ENCODE data around the gene RERE.
"Not testable (repeated sequence)": the region's sequence is repeated elsewhere in the genome, so short reads cannot be mapped to it uniquely, and the experiment has no call there.

Gene RERE

DNA sequence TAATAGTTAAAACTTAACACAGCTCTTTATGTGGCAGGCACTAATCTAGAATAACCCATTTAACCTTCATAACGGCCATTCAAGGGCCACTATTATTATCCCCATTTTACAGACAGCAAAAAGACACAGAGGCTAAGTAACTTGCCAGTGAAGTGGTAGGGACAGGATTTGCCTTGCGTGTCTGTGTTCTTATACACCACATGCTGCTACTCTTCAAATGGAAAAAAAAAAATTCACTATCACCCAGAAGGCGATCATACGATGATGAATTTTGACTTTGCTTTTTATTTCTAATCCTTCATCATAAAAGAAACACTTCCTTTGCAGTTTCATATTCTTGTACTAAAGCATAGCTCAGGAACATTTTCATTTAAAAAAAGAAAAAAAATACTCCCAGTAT is 65.5 kb downstream of the RERE start:
- DNase-seq, result no peak

DNA sequence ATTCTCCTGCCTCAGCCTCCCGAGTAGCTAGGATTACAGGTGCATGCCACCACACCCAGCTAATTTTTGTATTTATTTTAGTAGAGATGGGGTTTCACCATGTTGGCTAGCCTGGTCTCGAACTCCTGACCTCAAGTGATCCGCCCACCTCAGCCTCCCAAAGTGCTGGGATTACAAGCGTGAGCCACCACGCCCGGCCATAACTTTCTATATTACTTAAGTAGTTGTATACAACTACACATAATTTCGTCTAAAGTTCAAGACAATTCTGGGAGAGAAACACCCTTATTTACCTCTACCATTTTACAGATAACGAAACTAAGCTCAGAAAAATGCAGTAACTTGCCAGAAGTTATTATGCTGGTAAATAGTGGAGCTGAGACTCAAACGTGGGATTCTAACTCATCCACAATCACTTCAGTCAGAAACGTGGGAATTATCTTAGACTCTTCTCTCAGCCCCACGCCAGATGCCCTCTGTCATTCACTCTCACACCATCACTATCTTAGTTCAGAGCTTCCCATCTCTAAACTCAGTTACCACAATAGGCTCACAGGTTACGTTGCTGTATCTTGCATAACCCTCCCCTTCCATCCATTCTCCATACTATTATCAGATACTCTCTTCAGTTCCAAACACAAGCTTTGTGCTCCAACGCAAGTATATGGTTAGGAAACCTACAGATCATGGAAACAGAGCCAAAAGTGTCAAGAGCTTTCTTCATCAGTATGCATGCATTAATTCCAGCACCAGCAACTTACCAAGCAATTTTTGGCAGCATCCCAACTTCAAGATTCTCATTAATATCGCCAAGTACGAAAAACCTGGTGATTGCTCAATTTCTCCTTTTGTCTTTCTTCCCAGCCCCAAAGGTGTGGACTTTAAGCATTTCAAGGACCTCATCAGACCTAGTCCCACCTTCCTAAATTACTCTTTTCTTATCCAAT is 69.3 kb downstream of the RERE start:
- no peak for DNase-seq

DNA sequence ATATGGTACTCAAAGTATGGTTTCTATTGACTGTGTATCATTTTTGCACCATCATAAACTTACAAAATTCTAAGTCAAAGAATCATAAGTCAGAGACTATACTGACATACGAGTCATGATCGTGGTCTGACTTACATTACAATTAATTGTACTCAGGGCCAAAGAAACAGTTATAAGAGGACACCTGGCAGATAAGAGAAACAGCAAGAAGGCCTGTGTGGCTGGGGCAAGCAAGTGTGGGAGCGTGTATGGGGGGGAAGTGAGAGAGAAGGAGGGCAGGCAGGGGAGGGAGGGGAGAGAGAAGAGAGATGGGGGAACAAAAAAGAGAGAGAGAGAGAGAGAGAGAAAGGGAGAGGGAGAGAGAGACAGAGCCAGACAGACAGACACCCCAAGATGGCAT is 70.9 kb downstream of the RERE start:
- no peak for DNase-seq

DNA sequence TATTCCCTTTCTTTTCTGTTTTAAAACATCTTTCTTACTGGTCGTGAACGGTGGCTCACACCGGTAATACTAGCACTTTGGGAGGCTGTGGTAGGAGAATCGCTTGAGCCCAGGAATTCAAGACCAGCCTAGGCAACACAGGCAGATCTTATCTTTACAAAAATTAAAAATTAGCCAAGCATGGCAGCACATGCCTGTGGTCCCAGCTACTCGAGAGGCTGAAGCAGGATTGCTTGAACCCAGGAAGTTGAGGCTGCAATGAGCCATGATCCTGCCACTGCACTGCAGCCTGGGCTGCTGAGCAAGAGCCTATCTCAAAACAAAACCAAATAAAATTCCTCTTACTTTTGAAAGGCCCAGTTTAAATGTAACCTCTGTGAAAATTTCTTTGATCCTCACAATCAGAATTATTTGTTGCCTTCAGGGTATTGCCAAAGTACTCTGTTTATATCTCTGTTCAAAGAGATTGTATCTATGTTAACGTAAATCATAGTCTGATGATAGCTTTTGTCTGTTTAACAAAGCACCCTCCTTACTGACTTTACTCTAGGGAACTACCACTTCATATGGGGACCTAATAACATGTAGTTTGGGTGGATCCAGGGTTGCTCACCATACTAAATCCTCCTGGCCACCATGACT is 71.6 kb downstream of the RERE start:
- DNase-seq, result no peak

DNA sequence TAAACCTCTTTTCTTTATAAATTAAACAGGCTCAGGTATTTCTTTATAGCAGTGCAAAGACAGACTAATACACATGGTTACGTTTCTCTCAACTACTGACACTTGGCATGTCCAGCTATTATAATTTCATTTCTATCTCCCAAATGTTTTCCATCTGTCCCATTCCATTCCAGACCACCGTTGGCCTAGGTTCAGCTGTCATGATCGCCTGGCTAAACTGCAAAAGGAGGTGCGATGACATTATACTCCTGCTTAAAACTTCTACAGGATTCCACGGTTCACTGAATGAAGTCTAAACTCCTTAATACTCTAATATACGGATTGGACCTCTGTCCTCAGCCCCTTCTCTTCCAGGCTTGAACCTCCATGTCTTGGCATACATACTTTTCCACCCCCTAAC is 72.1 kb downstream of the RERE start:
- no peak for DNase-seq

- no peak for DNase-seq
Measured at GRCh38 chr1:8742022-8742924, 75.2 kb downstream of the RERE start.

- no peak for DNase-seq
Measured at GRCh38 chr1:8740034-8740449, 77.4 kb downstream of the RERE start.

- DNase-seq, result no peak
Measured at GRCh38 chr1:8739377-8739776, 78.1 kb downstream of the RERE start.

- no peak for DNase-seq
Measured at GRCh38 chr1:8736927-8737326, 80.5 kb downstream of the RERE start.

DNA sequence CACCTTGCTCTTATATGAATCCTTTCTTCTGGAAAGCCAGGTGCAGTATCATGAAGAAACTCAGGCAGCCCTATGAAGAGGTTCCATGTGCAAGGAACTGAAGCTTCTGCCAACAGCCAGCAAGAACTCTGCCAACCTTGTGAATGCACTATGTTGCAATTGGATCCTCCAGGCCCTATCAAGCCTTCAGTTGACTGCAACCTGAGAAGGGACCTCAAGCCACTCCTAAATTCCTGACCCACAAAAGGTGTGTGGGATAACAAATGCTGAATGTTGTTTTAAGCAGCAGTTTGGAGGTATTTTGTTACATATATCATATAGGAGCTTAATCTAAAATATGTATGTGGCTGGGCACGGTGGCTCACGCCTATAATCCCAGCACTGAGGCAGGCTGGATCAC is 84.0 kb downstream of the RERE start:
- no peak for DNase-seq

DNA sequence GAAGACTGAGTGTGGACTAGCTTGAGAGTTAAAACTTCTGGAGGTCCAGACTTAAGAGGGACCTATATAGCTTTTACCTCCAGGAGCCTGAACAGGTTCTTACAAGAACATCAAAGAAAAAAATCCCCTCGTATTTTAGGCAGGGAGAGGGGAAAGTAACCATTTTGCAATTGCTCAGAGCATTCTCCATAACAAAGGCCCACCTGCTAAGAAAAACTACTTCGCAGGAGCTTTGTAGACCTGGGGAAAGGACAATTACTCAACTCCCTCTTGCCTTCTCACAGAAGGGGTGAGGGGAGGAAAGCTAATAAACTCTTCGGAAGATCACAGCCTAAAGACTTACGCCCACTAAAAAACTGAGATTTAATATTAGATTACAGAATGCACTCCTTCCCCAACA is 86.3 kb downstream of the RERE start:
- DNase-seq, result no peak

DNA sequence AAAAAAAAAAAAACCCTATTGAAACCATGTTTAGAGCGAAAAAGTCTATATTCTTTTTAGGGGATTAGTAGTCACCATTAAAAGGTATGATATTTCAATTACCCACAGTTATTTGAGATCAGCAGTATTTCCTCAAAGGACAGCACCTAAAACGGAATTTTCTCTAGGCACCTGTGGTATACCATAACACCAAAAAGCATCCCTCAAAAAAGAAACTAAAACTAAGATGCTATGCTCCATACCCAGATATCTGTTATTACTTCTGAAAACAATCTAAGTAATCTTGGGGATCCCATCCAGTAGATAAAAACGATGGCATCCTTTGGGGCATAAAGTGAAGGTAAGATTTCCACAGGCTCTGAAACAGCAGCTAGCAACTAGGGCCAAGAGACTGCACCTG is 89.0 kb downstream of the RERE start:
- no peak for DNase-seq

- DNase-seq, result peak; percentile 67
Measured at GRCh38 chr1:8727809-8728213, 89.6 kb downstream of the RERE start.

DNA sequence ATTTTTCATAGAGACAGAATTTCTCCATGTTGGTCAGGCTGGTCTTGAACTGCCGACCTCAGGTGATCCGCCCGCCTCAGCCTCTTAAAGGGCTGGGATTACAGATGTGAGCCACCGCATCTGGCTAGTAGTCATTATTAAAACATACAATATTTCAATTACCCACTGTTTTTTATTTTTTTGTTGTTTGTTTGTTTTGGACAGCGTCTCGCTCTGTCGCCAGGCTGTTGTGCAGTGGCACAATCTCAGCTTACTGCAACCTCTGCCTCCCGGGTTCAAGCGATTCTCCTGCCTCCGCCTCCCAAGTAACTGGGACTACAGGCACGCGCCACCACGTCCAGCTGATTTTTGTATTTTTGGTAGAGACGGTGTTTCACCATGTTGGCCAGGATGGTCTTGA is 90.1 kb downstream of the RERE start:
- not testable (repeated sequence) for DNase-seq

GRCh38 chr1:8726801-8727186 is 90.6 kb downstream of the RERE start:
- not testable (repeated sequence) for DNase-seq

GRCh38 chr1:8723010-8723409 is 94.4 kb downstream of the RERE start:
- DNase-seq, result no peak

DNA sequence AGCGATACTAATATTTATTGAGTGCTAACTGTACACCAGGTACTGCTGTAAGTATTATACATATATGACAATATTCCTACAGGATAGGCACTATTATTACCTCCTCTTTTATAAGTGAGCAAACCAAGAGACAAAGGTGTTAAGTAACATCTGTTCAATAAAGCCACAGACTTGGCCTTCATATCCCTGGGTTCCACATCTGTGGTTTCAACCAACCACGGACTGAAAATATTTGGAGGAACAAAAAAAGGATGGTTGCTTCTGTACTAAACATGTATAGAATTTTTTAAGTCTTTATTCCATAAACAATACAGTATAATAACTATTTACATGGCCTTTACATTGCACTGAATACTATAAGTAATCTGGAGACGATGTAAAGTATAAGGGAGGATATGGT is 95.1 kb downstream of the RERE start:
- DNase-seq, result no peak

GRCh38 chr1:8721679-8722324 is 95.6 kb downstream of the RERE start:
- DNase-seq, result no peak

DNA sequence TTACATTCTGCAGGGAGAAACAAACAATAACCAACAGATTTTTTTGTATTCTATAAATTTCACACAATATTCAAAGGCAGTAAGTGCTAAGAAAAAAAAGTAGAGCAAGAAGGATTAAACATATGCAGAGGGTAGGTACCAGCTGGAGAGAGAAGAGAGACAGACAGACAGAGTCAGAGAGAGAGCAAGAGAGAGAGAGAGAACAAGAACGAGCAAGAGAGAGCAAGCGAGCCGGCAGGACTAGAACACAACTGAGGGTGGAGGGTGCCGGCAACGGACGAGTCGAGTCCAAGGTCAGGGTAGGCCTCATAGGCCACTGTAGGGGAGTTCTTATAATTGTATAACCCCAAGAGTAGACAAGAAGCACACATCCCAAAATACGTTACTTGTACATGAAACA is 97.1 kb downstream of the RERE start:
- DNase-seq, result no peak

GRCh38 chr1:8718850-8719361 is 98.5 kb downstream of the RERE start:
- DNase-seq, result no peak

- no peak for DNase-seq
Measured at GRCh38 chr1:8717148-8717547, 100.3 kb downstream of the RERE start.

- DNase-seq, result no peak
Measured at GRCh38 chr1:8716238-8716637, 101.2 kb downstream of the RERE start.

GRCh38 chr1:8714173-8714572 is 103.3 kb downstream of the RERE start:
- DNase-seq, result no peak
